Raji (cell line): ENCODE data around the gene AP5Z1.

ENCODE experiments used
- POLR2A ChIP-seq: IDR thresholded peaks from 2 replicates; pipeline ENCODE4 v1.6.1; 2011; ENCODE audit warnings: low read depth, low read length, control low read depth; ENCODE audit not compliant: insufficient read depth

Gene AP5Z1

GRCh38 chr7:4769761-4770160, 5.7 kb upstream of the AP5Z1 start:
- TF ChIP-seq POLR2A = no peak

- TF ChIP-seq POLR2A = no peak
These were observed 4.5 kb upstream of the AP5Z1 start for GRCh38 chr7:4770886-4771285.

GRCh38 chr7:4771737-4772136, 3.7 kb upstream of the AP5Z1 start:
- TF ChIP-seq POLR2A = no peak

- no peak for TF ChIP-seq POLR2A
These were observed 3.1 kb upstream of the AP5Z1 start for GRCh38 chr7:4772306-4772705.

GRCh38 chr7:4774007-4774406, 1.4 kb upstream of the AP5Z1 start:
- TF ChIP-seq POLR2A = no peak

- no peak for TF ChIP-seq POLR2A
These were observed 669 bp upstream of the AP5Z1 start for GRCh38 chr7:4774658-4775249.

- TF ChIP-seq POLR2A = no peak
These were observed 613 bp downstream of the AP5Z1 start for GRCh38 chr7:4775848-4776623.

GRCh38 chr7:4779118-4779517, 3.7 kb downstream of the AP5Z1 start:
- no peak for TF ChIP-seq POLR2A

GRCh38 chr7:4781366-4782069, 6.1 kb downstream of the AP5Z1 start:
- no peak for TF ChIP-seq POLR2A

- TF ChIP-seq POLR2A = no peak
These were observed 7.2 kb downstream of the AP5Z1 start for GRCh38 chr7:4782333-4783291.

- no peak for TF ChIP-seq POLR2A
These were observed 7.8 kb downstream of the AP5Z1 start for GRCh38 chr7:4783292-4783652.

- no peak for TF ChIP-seq POLR2A
These were observed 8.4 kb downstream of the AP5Z1 start for GRCh38 chr7:4783762-4784351.

GRCh38 chr7:4784799-4785198, 9.4 kb downstream of the AP5Z1 start:
- TF ChIP-seq POLR2A = no peak

GRCh38 chr7:4785371-4785770, 9.9 kb downstream of the AP5Z1 start:
- no peak for TF ChIP-seq POLR2A

GRCh38 chr7:4786015-4786414, 10.6 kb downstream of the AP5Z1 start:
- no peak for TF ChIP-seq POLR2A
